ELF-1 (cell line): ENCODE results near the gene MICU1.
"Not testable (repeated sequence)": the region's sequence is repeated elsewhere in the genome, so short reads cannot be mapped to it uniquely, and the experiment has no call there.

ENCODE experiments used
- DNase-seq: peaks from one replicate; pipeline ENCODE4 v3.0.0-alpha.2; 2016; ENCODE audit warnings: low read depth, low spot score

Gene MICU1

GRCh38 chr10:72625608-72626443, at the start of gene MICU1:
Gene MICU1, minus strand, starts transcription at chr10:72626079. Its CDS starts 59,286 bp downstream, at chr10:72566793.
- DNase-seq: peak; percentile 97

GRCh38 chr10:72674174-72674573, 48.3 kb upstream of the MICU1 start:
- not testable (repeated sequence) for DNase-seq

- no peak for DNase-seq
Measured at GRCh38 chr10:72673280-72673679, 47.4 kb upstream of the MICU1 start.

GRCh38 chr10:72667207-72667864, 41.5 kb upstream of the MICU1 start:
- no peak for DNase-seq

- DNase-seq: no peak
Measured at GRCh38 chr10:72665925-72666324, 40.0 kb upstream of the MICU1 start.

- no peak for DNase-seq
Measured at GRCh38 chr10:72663971-72664370, 38.1 kb upstream of the MICU1 start.

GRCh38 chr10:72661431-72661830, 35.6 kb upstream of the MICU1 start:
- no peak for DNase-seq

GRCh38 chr10:72660220-72660619, 34.3 kb upstream of the MICU1 start:
- no peak for DNase-seq

GRCh38 chr10:72659694-72660093, 33.8 kb upstream of the MICU1 start:
- peak; percentile 12 for DNase-seq

GRCh38 chr10:72658696-72659400, 33.0 kb upstream of the MICU1 start:
- no peak for DNase-seq

- no peak for DNase-seq
Measured at GRCh38 chr10:72654720-72655119, 28.8 kb upstream of the MICU1 start.

GRCh38 chr10:72653383-72654096, 27.7 kb upstream of the MICU1 start:
- DNase-seq: no peak

GRCh38 chr10:72649291-72649690, 23.4 kb upstream of the MICU1 start:
- DNase-seq: no peak

- DNase-seq: no peak
Measured at GRCh38 chr10:72648301-72648700, 22.4 kb upstream of the MICU1 start.

GRCh38 chr10:72646971-72647370, 21.1 kb upstream of the MICU1 start:
- DNase-seq: not testable (repeated sequence)

GRCh38 chr10:72645263-72645858, 19.5 kb upstream of the MICU1 start:
- no peak for DNase-seq

GRCh38 chr10:72642318-72642717, 16.4 kb upstream of the MICU1 start:
- DNase-seq: no peak

- DNase-seq: no peak
Measured at GRCh38 chr10:72639441-72639873, 13.6 kb upstream of the MICU1 start.

GRCh38 chr10:72638586-72639440, 12.9 kb upstream of the MICU1 start:
- DNase-seq: no peak

- peak; percentile 26 for DNase-seq
Measured at GRCh38 chr10:72637398-72637857, 11.5 kb upstream of the MICU1 start.
